GM23338 (cell line): Measurements from ENCODE around the gene MSANTD1.

Experiments used
- JUNB ChIP-seq: IDR thresholded peaks from one replicate; pipeline ENCODE4 v1.6.1; 2016; ENCODE audit warnings: antibody characterized with exemption; ENCODE audit not compliant: unreplicated experiment
- POLR2AphosphoS5 ChIP-seq: IDR thresholded peaks from 2 replicates; pipeline ENCODE4 v1.6.1; 2016; ENCODE audit warnings: antibody characterized with exemption, low read depth

GRCh38 chr4:3210467-3210866, 38.5 kb upstream of the MSANTD1 start:
- TF ChIP-seq POLR2AphosphoS5 (no peak), JUNB (no peak)
